Activated naive CD4-positive, alpha-beta T cell treated with Interleukin-2 at 50 U/mL for 16 hours (primary cell): ENCODE measurements around the gene EPB41.
"Not testable (repeated sequence)": the region's sequence is repeated elsewhere in the genome, so short reads cannot be mapped to it uniquely, and the experiment has no call there.

Experiments used
- DNase-seq: peaks from one replicate; pipeline ENCODE4 v3.0.0-alpha.2; 2020

The EPB41 gene

GRCh38 chr1:29117381-29117780 lies 203.0 kb downstream of the EPB41 start:
- DNase-seq = no peak

- DNase-seq = no peak
Observed at GRCh38 chr1:29119121-29119929, 205.0 kb downstream of the EPB41 start.

DNA sequence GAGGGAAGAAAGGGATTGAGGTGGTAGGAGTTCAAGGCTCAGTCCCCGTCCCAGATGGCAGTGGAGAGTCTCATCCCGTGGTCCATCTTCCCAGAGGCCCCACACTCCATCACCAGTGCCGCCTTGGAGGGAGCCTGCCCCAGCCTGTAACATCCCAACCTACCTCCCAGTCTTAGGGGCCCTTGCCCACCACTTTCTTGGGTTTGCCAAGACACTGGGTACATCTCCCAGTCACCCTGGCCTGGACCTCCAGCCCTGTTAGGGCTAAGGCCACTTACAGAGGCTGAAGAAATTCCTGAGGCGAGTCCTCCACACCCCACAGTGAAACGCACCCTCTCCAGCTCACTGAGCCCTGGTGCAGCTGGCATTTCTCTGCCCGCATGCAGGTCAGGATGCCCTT lies 206.0 kb downstream of the EPB41 start:
- DNase-seq = no peak

GRCh38 chr1:29120947-29121485 lies 206.6 kb downstream of the EPB41 start:
- DNase-seq = peak; percentile 69

GRCh38 chr1:29121516-29121935 lies 207.2 kb downstream of the EPB41 start:
- no peak for DNase-seq

- no peak for DNase-seq
Observed at GRCh38 chr1:29121936-29122681, 207.7 kb downstream of the EPB41 start.

DNA sequence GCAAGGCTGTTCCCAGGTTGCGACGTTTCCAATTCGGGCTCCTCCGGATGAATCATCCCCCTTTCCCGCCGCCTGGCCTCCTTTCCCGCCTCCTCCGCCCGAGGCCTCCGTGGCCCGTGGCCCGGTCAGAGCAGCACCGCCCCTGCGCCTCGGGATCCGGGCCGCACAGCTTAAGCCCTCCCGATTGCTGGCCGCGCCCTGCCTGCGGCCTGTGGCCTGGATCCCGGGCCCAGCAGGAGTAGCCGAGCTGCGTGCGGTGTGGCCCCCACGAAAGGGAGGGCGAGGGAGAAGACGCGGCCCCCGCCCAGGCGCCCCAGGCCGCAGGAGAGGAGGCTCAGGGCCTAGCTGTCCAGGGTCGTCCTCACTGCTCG lies 208.3 kb downstream of the EPB41 start:
- no peak for DNase-seq

DNA sequence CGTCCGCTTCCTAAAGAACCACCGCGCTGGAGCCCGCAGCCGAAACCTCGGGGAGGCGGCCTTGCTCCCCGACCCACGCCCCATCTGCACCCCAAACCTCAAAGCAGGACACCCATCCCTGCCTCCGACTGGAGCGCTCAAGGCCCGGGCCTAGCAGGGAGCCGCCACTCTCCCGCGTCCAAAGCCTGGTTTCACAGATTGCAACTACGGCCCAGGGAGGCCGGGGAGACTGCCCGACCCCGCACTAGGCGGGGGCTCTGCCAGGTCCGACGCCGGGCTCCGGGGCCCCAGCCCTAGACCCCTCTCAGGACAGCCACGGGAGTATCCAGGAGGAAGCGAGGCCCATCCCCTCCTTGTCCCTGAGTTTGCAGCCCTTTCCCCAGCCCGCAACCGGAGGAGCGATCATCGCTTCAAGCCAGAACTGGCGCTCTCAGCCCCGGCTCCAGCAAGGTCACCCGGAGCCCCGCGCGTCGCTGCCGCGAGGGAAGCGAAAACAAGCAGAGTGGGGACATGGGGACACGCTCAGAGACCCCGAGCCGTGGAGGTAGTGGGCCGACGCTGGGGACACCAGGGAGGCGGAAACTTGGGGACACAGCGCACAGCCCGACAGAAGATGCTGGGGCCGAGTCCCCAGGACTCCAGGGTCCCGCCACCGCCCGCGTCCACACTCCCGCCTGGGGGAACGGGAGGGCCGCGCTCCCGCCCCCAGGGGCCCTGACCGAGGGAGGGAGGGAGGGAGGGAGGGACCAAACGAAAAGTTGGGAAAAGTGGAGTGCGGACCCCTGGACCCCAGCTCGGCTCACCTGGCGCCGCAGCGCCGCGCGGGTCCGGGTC lies 208.9 kb downstream of the EPB41 start:
- DNase-seq = peak; percentile 27

DNA sequence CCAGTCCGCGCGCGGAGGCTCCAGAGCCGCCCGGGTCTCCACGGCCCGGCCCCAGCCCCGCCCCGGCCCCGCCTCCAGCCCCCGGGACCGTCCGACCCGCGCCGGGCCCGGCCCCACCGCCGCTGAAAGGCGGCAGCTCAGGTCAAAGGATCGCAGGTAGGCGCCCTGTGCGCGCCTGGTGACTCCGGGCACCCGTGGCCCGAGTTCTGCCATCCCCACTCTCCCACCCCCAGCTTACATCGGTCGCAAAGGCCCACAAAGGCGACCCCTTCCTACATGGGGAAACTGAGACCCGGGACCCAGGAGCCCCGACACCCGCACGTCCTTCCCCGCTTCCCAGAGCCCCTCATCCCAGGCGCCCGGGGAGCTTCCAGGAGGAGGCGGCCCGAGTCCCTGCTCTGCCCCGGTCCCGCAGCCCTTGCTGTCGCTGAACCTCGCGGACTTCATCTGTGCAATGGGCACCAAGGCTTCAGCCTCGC lies 209.6 kb downstream of the EPB41 start, which contains the start of gene TMEM200B:
Gene TMEM200B (minus strand): TSS at position 17 of the 479 bp plus-strand sequence. CDS start 2,075 bp downstream, outside the sequence.
- DNase-seq = peak; percentile 14

DNA sequence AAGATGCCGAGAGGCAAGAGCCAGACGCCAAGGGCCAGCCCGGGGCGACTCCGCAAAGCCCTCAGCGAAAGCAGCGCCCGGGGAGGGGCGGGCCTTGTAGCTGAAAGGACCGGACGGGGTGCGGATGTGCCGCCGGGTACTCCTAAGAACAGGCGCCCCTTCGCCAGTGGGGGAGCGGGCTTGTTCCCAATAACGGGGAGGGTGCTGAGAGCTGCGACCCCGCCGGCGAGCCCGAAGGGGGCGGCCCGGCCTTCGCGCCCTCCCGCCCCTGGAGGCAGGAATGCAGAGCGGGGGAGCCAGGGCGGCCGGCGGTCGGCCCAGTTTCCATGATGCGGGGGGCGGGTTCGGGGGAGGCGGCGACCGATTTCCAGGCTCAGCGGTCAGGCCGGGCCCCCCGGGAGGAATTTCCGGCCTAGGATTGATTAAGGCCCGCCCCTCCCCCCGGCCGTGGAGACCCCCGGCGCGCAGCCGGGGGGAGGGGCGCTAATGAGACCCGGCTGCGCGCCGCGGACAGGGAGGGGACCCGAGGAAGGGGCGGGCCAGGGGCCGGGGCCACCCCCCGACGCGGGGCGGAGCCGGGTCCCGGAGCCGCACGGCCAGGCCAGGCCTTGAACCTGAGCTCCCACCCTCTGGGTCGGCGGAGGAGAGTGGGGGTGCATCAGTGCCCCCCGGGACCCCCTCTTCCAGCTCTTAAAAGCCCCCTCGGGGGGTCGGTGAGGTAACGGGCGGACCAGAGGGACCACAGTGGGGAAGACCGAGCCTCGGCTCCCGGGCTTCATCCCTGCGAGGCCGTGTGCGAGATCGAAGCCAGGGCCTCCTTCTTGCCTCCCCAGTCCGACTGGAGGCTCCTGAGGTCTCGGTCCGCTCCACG lies 210.2 kb downstream of the EPB41 start:
- peak; percentile 68 for DNase-seq

DNA sequence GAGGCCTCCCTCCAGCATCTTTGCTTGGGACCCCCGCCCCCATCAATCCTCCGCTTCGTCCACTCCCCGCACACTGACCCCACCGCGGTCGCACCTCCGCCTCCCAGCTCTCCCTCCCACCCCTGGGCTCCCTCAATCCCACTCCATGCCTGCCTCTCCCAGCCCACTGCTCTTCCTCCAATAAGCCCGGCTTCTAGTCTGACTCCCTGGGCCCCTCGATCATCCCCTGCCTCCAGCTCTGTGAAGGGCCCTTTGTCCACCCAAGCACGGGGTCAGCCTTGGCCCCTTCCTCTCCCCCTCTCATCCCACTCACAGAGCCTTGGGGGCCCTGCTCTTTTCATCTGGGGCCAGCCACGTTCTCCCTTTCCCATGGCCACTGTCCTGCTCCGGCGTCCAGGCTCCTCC lies 210.9 kb downstream of the EPB41 start:
- DNase-seq = no peak

DNA sequence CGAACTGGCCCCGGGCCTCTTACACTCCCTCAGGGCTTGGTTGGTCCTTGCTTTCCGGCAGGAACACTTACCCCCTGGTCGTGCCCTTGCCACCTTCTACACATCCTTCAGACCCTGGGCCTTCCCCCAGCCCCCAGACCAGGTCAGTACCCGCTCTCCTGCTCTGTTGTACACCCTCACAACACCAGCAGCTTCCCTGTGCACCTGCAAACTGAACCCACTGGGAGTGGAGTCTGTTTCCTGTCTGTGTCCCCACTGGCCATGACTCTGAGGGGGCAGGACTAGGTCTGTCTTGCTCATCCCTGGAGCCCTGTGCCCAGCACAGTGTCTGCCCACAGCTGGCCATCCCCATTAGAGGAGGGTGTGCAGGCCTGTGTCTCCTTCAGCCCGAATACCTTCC lies 211.4 kb downstream of the EPB41 start:
- no peak for DNase-seq

GRCh38 chr1:29126198-29126597 lies 211.8 kb downstream of the EPB41 start:
- DNase-seq = no peak

- DNase-seq = no peak
Observed at GRCh38 chr1:29128739-29129138, 214.4 kb downstream of the EPB41 start.

DNA sequence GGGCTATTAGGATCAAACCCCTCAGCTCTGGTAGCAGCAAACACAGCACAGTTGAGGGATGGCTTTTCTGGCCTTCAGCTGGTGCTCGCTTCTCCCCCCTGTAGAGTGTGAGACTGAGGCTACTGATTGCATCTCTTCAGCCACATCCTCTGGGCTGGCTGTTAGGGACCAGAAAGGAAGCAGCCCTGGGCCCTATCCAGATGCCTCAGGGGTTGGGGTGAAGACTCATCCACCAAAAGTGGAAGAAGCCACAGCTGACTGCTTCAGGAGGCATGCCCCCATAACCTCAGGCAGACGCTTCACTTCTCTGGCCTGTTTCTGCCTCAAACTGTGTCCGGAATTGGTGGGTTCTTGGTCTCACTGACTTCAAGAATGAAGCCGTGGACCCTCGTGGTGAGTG lies 215.5 kb downstream of the EPB41 start:
- DNase-seq = no peak

DNA sequence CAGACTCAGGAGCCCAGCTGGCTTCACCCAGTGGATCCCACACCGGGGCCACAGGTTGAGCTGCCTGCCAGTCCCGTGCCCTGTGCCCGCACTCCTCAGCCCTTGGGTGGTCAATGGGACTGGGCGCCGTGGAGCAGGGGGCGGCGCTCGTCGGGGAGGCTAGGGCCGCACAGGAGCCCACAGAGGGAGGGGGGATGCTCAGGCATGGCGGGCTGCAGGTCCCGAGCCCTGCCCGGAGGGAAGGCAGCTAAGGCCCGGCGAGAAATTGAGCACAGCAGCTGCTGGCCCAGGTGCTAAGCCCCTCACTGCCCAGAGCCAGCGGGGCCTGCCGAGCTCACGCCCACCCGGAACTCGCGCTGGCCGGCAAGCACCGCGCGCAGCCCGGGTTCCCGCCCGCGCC lies 216.7 kb downstream of the EPB41 start:
- not testable (repeated sequence) for DNase-seq

- DNase-seq = no peak
Observed at GRCh38 chr1:29133861-29134694, 219.7 kb downstream of the EPB41 start.

- no peak for DNase-seq
Observed at GRCh38 chr1:29134695-29135028, 220.3 kb downstream of the EPB41 start.

- no peak for DNase-seq
Observed at GRCh38 chr1:29136391-29136915, 222.1 kb downstream of the EPB41 start.

DNA sequence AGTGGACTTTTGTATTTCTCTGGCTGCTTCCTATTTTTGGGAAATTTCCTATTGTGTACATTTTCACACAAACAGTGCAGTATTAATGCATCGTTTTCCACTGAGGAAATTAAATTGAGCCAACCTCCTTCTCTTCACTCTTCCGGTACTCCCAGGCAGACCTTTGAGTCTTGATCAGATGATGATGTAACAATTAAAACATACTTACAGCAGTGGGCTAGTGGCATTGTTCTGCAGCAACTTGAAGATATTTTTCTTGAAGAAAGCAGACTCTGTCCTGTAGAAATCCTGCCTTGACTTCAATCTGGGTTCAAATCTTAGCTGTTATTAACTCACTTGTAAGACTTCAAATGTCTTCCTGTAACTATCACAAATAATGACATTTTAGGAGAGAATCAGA lies 228.3 kb downstream of the EPB41 start:
- DNase-seq = no peak

- no peak for DNase-seq
Observed at GRCh38 chr1:29144178-29144577, 229.8 kb downstream of the EPB41 start.
